Measurements from ENCODE around the gene MAP1B.

MAP1B gene

GRCh38 chr5:72194846-72195245, 87.6 kb downstream of the MAP1B start:
- DNase-seq (ENCODE audit: low spot score), result peak; percentile 67
- TF ChIP-seq, protein P1, sequence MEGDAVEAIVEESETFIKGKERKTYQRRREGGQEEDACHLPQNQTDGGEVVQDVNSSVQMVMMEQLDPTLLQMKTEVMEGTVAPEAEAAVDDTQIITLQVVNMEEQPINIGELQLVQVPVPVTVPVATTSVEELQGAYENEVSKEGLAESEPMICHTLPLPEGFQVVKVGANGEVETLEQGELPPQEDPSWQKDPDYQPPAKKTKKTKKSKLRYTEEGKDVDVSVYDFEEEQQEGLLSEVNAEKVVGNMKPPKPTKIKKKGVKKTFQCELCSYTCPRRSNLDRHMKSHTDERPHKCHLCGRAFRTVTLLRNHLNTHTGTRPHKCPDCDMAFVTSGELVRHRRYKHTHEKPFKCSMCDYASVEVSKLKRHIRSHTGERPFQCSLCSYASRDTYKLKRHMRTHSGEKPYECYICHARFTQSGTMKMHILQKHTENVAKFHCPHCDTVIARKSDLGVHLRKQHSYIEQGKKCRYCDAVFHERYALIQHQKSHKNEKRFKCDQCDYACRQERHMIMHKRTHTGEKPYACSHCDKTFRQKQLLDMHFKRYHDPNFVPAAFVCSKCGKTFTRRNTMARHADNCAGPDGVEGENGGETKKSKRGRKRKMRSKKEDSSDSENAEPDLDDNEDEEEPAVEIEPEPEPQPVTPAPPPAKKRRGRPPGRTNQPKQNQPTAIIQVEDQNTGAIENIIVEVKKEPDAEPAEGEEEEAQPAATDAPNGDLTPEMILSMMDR (IDR thresholded peaks at IDR 0.05; ENCODE audit: extremely low read depth, missing control alignments), result no peak

- TF ChIP-seq, protein P1 (IDR thresholded peaks at IDR 0.05; ENCODE audit: extremely low read depth, missing control alignments), result no peak
- no peak for DNase-seq (ENCODE audit: low spot score)
Observed at GRCh38 chr5:72195581-72195980, 88.3 kb downstream of the MAP1B start.

DNA sequence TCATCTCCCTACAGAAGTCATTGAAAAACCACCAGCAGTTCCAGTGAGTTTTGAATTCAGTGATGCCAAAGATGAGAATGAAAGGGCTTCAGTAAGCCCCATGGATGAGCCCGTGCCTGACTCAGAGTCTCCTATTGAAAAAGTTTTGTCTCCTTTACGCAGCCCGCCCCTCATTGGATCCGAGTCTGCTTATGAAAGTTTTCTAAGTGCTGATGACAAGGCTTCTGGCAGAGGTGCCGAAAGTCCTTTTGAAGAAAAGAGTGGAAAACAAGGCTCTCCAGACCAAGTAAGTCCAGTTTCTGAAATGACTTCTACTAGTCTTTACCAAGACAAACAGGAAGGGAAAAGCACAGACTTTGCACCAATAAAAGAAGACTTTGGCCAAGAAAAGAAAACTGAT, 90.1 kb downstream of the MAP1B start:
- TF ChIP-seq, protein P1 (IDR thresholded peaks at IDR 0.05; ENCODE audit: extremely low read depth, missing control alignments), result no peak
- no peak for DNase-seq (ENCODE audit: low spot score)

- TF ChIP-seq, protein P1 (IDR thresholded peaks at IDR 0.05; ENCODE audit: extremely low read depth, missing control alignments), result no peak
- DNase-seq (ENCODE audit: low spot score), result no peak
Observed at GRCh38 chr5:72199681-72200080, 92.4 kb downstream of the MAP1B start.

DNA sequence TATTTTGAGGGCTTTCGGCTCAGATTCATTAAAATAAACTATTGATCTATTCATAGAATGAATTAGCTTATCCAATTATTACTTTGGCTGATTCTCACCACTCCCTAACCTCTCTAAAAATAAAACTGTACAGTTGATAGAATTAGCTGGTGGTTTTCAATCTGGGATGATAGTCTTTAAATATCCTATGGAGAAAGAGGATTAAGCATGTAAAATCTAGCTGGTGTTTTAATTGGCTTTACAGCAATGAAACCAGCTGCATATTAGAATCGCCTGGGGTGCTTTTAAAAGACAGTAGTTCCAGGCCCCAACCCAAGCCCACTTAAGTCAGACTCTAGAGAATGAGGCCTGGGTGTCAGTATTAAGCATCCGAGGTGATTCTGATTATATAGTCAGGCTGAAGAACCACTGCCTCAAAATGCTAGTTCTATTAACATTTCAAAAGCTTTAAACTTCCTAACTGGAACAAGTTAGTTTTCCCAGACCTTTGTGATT, 95.1 kb downstream of the MAP1B start:
- TF ChIP-seq, protein P1 (IDR thresholded peaks at IDR 0.05; ENCODE audit: extremely low read depth, missing control alignments), result no peak
- no peak for DNase-seq (ENCODE audit: low spot score)

DNA sequence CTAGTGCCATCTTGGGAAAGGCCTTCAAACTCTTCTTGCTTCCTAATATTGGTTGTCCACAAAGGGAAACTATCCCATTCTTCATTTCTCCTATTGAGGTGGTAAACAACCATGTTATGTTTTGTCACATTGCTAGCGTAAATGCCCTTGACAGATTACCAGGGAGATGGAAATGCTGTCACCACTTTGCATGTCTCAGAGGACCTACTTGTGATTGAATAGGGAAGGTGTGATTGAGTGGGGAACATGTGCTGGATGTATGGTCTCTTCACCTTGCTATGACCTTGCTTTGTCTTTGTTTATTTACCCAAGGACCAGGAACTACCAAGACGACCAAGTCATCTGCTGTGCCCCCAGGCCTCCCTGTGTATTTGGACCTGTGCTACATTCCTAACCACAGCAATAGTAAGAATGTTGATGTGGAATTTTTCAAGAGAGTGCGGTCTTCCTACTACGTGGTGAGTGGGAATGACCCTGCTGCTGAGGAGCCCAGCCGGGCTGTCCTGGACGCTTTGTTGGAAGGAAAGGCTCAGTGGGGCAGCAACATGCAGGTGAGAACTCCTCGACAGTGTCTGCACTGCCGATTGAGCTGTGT, 96.1 kb downstream of the MAP1B start:
- TF ChIP-seq, protein P1 (IDR thresholded peaks at IDR 0.05; ENCODE audit: extremely low read depth, missing control alignments), result no peak
- no peak for DNase-seq (ENCODE audit: low spot score)

DNA sequence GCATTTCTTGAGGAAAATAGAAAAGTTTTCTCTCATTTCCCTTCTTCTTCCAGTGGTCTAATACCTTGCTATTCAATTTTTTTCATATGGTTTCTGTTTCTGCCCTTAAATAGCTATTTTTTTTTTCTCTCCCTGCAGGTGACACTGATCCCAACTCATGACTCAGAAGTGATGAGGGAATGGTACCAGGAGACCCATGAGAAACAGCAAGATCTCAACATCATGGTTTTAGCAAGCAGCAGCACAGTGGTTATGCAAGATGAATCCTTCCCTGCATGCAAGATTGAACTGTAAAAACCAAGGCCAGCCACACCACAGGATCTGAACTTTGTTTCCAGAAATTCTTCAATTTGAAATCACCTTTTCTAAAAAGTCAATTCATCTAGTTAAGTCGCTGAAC, 97.7 kb downstream of the MAP1B start:
- DNase-seq (ENCODE audit: low spot score), result no peak
- TF ChIP-seq, protein P1 (IDR thresholded peaks at IDR 0.05; ENCODE audit: extremely low read depth, missing control alignments), result no peak

All from GM20000 (cell line).